Stimulated activated CD8-positive, alpha-beta memory T cell treated with anti-CD3 and anti-CD28 coated beads, Interleukin-4, amount 100 ng/mL, for 4 hours (primary cell): ENCODE results near the gene CD300LB.
"Not testable (repeated sequence)": the region's sequence is repeated elsewhere in the genome, so short reads cannot be mapped to it uniquely, and the experiment has no call there.

Experiments used
- DNase-seq, 2 donors: peaks; one replicate each; pipeline ENCODE4 v3.0.0-alpha.2; 2020; ENCODE audit warnings: low read depth in 2 of 2, low spot score in 1 of 2

CD300LB gene

DNA sequence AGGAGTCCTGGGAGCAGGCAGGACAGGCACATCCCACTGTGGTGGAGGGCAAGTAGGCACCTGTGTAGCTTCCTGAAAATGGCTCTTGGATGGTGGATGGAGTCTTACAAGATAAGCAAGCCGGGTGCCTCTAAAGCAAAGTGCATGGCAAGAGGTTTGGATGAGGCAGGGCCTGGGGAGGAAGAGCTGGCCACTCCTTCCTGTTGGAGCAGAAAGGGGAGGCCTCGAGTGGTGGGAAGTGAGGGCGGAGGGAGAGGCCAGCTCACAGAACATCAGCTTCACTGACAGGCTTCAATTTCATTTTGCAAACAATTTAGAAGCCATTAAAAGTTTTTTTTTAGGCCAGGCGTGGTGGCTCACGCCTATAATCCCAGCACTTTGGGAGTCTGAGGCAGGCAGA is 33.8 kb downstream of the CD300LB start:
- DNase-seq, result no peak

DNA sequence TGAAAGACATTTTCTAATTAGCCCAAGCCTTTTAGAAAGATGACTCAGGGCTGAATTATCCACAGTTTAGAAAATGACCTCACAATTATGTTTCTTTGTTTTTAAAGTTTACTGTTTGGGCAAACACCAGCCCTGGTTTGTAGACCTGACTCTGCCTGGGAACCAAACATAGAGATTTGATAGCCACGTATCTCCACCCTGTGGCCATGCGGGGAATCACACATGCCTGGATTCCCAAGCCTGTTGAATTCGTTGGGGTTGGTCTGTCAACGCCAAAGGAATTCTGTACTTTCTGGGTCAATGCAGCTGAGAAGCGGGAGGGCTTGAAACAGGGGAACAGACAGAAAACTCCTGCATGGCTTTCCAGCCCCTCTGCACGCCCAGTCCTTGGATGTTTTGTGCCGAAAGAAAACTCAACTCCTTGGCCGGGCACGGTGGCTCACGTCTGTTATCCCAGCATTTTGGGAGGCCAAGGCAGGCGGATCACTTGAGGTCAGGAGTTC is 37.9 kb downstream of the CD300LB start:
- peak in 1 of 2 donors; percentile 62 for DNase-seq

DNA sequence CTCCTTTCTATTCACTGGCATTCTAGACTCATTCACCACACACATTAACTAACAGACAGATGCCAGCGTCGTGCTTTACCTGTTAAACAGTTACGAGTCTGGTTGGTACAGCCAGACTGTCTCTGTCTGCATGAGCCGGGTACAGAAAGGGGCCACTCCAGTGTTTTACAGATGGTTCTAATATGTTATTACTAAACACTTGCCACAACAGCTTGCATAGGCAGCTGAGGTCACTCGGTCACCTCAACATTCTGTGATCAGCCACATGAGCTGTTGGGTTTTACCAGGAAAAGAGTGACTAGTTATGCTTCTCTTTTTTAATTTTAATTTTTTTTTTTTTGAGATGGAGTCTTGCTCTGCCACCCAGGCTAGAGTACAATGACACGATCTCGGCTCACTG is 39.6 kb downstream of the CD300LB start:
- no peak for DNase-seq

DNA sequence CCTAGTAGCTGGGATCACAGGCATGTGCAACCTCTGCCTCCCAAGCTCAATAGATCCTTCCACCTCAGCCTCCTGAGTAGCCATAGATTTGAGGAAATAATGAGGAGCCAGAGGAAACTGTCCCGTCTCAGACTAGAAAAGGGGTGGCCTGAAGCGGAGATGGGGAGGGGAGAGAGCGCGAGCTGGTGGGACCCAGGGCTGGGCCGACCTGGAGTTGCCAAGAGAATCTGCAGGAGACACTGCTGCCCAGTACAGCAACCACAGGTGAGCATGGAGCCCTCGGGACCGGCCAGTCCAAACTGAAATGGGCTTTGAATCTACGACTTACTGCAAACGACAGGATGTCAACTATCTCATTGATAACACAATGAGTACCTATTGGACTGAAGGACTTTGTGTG is 40.6 kb downstream of the CD300LB start:
- no peak for DNase-seq

DNA sequence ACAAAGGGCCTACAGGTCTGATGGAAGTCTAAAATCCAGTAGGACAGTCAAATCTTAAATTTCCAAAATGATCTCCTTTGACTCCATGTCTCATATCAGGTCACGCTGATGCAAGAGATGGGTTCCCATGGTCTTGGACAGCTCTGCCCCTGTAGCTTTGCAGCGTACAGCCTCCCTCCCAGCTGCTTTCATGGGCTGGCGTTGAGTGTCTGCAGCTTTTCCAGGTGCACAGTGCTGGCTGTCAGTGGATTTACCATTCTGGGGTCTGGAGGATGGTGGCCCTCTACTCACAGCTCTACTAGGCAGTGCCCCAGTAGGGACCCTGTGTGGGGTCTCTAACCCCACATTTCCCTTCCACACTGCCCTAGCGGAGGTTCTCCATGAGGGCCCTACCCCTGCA is 43.0 kb downstream of the CD300LB start:
- not testable (repeated sequence) for DNase-seq

DNA sequence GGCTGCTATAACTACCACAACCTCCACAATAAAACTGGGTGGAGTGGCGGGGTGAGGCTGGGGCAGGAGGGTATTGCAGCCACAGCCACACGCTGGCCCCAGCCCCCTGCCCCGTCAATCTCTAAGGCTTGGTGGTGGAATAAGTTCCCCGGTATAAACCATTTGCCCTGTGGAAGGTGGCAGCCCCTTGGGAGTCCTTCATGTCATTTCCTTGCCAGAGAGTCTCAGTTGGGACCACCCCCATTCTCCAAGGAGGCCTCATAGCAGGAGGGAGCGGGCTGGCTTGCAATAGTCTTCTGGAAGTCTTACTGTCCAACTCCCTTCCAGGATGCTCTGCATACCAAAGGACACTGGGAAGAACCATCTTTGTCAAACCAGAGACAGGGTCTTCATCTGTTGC is 45.4 kb downstream of the CD300LB start:
- DNase-seq, result no peak

DNA sequence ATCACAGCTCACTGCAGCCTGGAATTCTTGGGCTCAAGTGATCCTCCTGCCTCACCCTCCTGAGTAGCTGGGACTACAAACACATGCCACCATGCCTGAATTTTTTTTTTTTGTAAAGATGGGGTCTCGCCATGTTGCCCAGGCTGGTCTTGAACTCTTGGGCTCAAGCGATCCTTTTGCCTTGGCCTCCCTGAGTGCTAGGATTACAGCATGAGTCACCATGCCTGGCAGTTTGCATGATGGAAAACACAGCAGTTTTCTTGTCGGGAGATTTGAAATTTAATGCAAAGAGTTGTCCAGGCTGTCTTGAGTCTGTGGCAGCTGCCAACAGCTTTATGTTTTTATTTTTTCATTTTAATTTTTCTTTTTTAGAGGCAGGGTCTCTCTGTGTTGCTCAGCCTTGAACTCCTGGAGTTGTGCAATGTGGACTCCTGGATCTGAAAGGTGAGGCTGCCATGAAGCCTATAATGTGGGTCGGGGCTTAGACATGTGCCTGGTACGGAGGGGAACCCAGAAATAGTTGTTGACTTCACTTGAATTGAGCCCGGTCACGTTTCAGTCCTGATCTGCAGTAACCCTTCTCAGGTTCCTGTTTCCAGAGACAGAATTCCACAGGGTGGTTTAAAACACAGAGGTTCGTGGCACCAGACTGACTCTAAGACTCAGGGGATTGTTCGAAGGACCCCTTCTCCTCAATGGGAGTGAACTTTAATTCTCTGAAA is 46.1 kb downstream of the CD300LB start:
- no peak for DNase-seq

DNA sequence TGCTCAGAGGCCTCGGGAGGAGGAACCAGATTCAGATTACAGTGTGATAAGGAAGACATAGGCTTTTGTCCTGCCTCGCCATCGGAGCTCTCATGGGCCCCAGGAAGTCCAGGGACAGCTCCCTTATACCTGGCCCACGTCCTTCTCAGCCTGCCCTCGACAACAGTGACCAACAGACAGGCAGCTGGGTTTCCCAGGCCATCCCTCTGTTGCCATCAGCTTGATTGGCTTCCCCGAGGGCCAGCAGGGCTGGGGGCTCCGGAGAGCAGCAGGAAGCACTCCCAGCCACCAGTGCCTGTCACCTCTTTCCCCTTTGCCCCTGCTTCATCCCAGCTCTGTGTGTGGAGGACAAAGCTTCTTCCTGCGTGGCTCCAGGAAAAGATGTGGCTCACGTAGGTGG is 47.2 kb downstream of the CD300LB start:
- no peak for DNase-seq

DNA sequence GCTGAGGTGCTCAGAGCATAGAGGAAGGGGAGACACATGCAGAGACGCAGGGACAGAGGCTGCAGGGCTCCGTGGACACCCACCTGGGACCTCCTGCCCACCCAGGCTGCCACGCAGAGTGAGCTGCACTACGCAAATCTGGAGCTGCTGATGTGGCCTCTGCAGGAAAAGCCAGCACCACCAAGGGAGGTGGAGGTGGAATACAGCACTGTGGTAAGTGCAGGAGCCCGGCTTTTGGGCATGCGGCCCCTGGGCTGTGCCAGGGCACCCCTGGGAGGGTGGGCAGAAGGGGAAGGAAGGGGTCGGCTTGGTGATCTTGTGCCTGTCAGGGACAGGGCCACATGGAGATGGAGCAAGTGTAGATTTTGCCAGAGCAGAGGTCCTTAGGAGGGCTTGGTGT is 49.7 kb downstream of the CD300LB start:
- DNase-seq, result no peak

DNA sequence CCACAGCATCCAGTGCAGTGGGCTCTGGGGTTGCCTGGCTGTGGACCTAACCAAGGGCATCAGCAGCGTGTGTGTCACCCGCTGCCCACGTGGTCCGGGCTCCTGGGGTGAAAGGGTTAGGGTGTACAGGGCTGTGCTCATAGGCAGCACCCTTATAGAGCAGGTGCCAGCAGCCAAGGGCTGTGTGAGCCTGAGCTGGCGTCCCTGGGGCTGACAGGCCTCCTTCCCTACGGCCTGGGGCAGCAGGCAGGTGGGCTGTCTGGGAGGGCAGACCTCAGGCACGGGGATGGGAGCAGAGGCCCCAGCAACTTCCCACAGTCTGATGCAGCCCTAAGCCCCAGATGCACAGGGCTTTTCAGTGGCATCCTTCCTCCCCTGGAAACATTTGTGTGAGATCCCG is 51.0 kb downstream of the CD300LB start:
- DNase-seq, result no peak

DNA sequence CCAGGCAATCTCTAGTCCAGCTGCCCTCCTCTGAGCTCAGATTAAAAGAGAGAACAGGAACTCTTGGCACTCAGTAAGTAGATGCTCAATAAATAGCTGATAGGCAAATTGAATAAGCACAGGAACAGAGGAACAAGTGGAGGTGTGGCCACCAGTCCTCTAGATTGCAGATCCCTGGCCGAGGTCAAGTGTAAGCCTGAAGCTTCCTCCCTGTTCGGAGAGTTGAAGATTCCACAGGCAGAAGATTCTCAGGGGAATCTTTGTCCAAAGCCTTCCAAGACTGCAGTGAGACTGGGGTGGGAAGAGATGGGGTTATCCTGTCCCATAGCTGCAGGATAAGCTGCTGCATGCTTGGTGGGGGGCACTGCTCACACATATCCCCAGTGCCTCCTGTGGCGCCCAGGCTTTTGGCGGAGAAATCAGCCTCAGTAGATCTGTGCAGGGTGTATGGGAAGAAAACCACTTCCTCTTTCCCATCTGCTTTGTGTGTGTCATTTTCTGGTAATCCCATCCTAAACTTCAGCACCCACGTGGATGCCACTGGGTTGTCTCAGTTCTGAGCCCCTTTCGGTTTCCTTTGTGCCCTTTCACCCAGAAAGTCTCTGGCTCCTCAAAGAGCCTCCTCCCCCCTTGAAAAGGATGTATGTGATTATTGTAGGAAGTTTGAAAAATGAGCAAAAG is 52.7 kb downstream of the CD300LB start:
- DNase-seq, result no peak

DNA sequence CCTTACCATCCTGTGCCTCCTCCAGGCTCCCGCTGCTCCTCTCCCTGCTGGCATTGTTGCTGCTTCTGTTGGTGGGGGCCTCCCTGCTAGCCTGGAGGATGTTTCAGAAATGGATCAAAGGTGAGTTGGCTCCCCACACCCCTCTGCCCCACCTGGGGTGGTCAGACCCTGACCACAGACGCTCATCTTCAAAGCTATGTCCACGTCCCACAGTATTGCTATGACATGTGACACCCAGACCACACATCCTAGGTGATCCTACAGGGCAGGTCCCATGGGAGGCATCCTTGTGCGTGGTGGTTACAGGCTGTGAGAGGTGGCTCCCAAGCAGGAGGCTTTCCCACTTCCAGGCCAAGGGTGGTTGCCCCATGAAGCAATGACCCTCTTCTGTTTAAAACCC is 53.9 kb downstream of the CD300LB start:
- no peak for DNase-seq

DNA sequence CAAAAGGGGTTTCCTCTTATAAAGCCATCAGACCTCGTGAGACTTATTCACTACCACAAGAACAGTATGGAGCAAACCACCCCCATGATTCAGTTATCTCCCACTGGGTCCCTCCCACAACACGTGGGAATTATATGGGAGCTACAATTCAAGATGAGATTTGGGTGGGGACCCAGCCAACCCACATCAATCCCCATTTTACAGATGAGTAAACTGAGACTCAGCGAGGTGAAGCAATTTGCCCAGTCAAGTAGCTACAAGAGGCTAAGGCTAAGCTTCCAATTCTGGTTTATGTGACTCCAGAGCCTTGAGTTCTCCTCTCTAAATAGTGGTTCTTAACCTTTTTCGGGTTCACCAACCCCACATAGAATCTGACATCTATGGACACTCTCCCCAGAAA is 56.1 kb downstream of the CD300LB start:
- DNase-seq, result no peak

DNA sequence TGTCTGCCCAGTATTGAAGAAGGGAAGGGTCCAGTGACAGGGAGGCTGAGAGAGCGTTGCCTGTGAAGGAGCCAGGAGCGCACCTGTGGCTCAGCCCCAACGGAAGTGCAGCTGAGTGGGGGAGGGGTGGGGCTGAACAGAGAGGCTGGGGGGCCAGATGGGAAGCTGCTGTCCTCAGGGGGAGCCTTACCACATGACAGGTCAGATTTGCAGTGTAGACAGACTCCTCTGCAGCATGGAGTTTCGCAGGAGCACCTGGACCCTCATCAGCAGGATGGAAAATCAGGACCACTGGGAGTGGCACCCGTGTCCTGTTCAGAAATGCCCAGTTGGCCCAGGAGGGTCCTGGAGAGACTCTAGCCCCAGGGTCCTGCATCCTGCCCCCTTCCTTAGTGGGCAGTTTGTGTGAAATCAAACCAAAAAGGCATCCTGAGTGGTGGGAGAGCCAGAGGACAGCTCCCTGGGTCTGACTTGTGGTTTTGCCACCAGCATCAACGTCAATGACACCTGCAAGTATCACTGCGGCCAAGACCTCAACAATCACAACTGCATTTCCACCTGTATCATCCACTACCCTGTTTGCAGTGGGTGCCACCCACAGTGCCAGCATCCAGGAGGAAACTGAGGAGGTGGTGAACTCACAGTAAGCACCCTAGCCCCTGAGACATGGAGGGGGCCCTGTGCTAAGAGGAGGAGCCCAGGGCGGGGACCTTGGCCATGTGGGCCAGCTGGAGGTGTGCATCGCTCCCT is 57.1 kb downstream of the CD300LB start:
- no peak for DNase-seq

DNA sequence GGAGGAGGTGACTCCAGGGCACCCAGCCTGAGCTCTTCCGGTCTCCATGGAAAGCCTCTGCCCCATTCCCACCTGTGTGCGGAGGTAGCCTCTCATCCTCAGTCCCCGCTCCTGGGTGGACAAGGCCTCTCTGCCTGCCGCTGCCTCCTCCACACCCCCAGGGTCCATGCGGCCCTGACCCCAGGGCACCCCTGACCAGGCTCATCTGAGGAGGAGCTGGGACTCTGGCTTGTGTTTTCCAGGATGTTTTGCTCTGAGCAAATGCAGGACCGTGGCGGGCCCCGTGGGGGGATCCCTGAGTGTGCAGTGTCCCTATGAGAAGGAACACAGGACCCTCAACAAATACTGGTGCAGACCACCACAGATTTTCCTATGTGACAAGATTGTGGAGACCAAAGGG is 58.0 kb downstream of the CD300LB start:
- no peak for DNase-seq

DNA sequence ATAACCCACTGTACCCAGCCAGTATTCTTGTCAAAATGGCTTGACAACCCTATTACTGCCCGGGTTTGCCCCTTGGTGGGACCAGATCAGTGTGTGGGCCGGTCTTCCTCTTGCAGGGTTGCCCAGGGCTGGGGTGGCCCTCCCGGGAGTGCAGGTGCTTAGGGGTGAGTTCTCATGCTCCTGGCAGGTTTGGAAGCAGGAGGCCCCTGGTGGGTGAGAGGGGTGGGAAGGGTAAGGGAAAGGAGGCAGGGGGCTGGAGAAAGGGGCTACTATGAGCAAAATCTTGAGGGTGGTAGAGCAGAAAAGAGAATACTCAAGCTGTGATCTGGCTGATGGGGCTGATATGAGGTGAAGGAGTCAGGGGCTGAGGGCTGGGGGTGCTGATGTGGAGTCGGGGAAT is 58.4 kb downstream of the CD300LB start:
- no peak for DNase-seq

DNA sequence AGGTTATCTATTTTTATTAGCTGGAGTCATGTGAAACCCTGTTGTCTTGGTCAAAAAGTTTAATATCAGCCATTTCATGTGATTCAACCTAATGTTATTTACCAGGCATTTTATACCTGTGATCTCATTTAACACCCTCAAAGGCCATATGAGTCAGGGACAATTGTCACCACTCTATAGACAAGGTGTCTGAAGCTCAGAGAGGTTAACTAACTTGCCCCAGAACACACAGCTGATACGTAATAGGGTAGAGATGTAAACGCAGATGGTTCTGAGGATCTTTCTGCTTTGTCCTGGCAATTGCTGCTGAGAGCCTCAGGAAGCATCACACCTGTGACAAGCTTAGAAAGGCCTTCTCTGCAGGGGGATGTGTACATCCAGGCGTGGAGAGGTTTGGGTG is 59.9 kb downstream of the CD300LB start:
- no peak for DNase-seq
